Duodenal mucosa (tissue), 2 donors: Measurements from ENCODE around the gene F2RL2.

Experiments used
- H3K27ac ChIP-seq: one replicate; pipeline ENCODE4 v1.7.0; 2013; ENCODE audit warnings: low read depth, low read length
- H3K27me3 ChIP-seq, 2 donors: one replicate each; pipeline ENCODE4 v1.7.0; 2013; ENCODE audit warnings: low read length in 2 of 2, control low read depth in 1 of 2; ENCODE audit not compliant: insufficient read depth in 2 of 2, control insufficient read depth in 1 of 2
- H3K36me3 ChIP-seq, 2 donors: one replicate each; pipeline ENCODE4 v1.7.0; 2013; ENCODE audit warnings: low read length in 2 of 2, control low read depth in 1 of 2; ENCODE audit not compliant: insufficient read depth in 2 of 2, control insufficient read depth in 1 of 2
- H3K4me1 ChIP-seq, 2 donors: one replicate each; pipeline ENCODE4 v1.7.0; 2013; ENCODE audit warnings: low read length in 2 of 2, control low read depth in 1 of 2; ENCODE audit not compliant: insufficient read depth in 2 of 2, control insufficient read depth in 1 of 2
- H3K4me3 ChIP-seq, 2 donors: one replicate each; pipeline ENCODE4 v1.7.0; 2013; ENCODE audit warnings: low read length in 2 of 2, low read depth in 1 of 2
- H3K9ac ChIP-seq, 2 donors: one replicate each; pipeline ENCODE4 v1.7.0; 2013; ENCODE audit warnings: low read length in 2 of 2, low read depth in 1 of 2
- H3K9me3 ChIP-seq, 2 donors: one replicate each; pipeline ENCODE4 v1.7.0; 2013; ENCODE audit warnings: low read length in 2 of 2, control low read depth in 1 of 2; ENCODE audit not compliant: control insufficient read depth in 1 of 2

F2RL2 gene

DNA sequence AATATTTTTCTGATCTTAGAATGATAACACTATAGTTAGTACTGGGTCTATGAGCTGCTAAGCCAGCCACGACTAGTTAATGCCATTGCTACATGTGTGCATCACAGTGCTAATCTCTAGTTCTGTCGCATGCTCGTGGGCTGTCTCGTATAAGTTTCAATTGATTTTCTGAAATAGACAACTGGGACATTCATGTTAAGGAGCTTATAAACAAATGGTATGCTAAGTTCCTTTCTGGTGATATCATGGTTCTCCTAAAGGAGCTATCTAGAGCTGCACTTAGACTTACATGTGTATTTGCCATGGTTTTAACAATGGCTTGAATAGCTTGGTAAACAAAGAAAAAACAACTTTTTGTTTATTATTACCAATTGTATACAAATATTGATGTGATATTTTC is 46.2 kb downstream of the F2RL2 start:
- H3K36me3 ChIP-seq: peaks cover 4 to 11% of the 10 kb centered on the region in 2 donors
- no peak overlapping the region for H3K9ac ChIP-seq

DNA sequence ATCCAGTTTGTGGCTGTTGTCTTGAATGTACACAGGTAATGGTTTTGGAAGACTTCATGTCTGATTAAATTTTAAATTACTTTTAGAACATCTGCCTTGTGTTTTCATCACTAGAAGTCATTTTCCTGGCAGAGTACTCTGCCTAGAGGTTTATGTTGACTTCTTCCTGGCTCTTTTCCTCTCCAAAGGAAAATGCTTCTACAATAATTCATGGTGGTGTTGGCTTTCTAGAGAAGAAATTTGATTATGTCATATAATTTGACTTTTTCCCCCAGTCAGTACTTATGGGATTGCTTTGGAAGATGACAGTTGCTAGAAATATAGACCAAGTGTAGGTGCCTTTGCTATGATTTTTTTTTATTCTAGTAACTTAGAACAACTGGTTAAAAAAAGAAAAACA is 46.8 kb downstream of the F2RL2 start:
- H3K9me3 ChIP-seq: no peaks in the 10 kb centered on the region
- no peak overlapping the region for H3K9ac ChIP-seq
- H3K4me3 ChIP-seq: no peak overlapping the region
- no peak overlapping the region for H3K27ac ChIP-seq
- H3K36me3 ChIP-seq: peaks cover 4 to 15% of the 10 kb centered on the region in 2 donors
- H3K4me1 ChIP-seq: peaks cover 11 to 17% of the 10 kb centered on the region in 2 donors
- no peaks in the 10 kb centered on the region for H3K27me3 ChIP-seq

More for the DNA sequence above, 46.2 kb downstream of the F2RL2 start:
- H3K27me3 ChIP-seq: no peaks in the 10 kb centered on the region
- H3K4me3 ChIP-seq: no peak overlapping the region
- H3K4me1 ChIP-seq: peaks cover 15 to 22% of the 10 kb centered on the region in 2 donors
- H3K9me3 ChIP-seq: no peaks in the 10 kb centered on the region
- no peak overlapping the region for H3K27ac ChIP-seq

DNA sequence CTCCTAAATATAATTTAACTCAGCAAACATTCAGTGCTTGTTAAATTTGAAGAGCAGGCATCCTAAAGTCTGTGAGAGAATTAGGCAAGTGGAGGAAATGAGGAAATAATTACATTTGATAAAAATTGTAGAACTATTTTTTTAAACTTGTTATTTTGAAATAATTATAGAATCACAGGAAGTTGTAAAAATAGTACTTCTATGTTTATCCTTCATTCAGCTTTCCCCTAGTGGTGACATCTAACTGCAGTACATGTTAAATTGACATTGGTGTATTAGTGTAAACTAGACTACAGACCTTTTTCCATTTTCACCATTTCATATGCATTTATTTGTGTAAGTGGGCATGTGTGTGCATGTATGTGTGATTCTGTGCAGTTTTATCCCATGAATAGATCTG is 51.6 kb downstream of the F2RL2 start:
- H3K4me3 ChIP-seq: no peak overlapping the region
- H3K9me3 ChIP-seq: no peaks in the 10 kb centered on the region
- no peaks in the 10 kb centered on the region for H3K27me3 ChIP-seq
- peaks cover 0 to 3% of the 10 kb centered on the region in 2 donors for H3K4me1 ChIP-seq
- H3K9ac ChIP-seq: no peak overlapping the region
- H3K36me3 ChIP-seq: peaks cover 4 to 17% of the 10 kb centered on the region in 2 donors
- H3K27ac ChIP-seq: no peak overlapping the region

DNA sequence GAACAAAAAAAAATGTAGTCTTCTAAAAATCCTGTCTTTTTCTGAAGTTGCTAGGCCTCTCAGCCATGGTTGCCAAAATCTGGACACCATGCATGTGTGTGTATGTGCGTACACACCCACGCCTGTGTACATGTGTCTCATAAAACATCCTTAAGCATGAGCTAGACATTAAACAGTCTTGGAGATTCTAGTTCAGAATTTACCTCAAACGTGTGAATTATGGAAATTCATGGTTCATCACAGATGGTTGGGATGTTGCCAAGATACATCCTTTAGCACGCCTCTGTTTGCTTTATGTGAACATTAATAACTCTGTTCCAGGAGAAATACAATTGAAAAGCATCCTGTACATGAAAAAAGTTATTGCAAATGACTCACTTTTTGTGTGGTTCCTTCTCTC is 53.0 kb downstream of the F2RL2 start:
- no peak overlapping the region for H3K9ac ChIP-seq
- H3K4me1 ChIP-seq: peaks cover 0 to 7% of the 10 kb centered on the region in 2 donors
- no peak overlapping the region for H3K27ac ChIP-seq
- no peaks in the 10 kb centered on the region for H3K9me3 ChIP-seq
- H3K27me3 ChIP-seq: no peaks in the 10 kb centered on the region
- peaks cover 8 to 16% of the 10 kb centered on the region in 2 donors for H3K36me3 ChIP-seq
- no peak overlapping the region for H3K4me3 ChIP-seq
